ENCODE results near the gene RGS19. TPM values are rescaled to one million over a fixed set of nuclear protein-coding genes. Genes with fewer than 3 reads are reported as not detected.

Gene RGS19
- total RNA-seq, 1 experiment from 2014 or later = 12.8 TPM

- H3K4me2 ChIP-seq (ENCODE audit: insufficient read depth, insufficient read length, low read length) = no peak overlapping the region
- no CpG with 5 or more reads among the region's 8 CpGs for WGBS (ENCODE audit: extremely low coverage, insufficient read length, low lambda C conversion rate)
- peaks cover 20% of the 10 kb centered on the region for H3K27me3 Mint-ChIP-seq (ENCODE audit: low read depth)
Measured at GRCh38 chr20:64077094-64077493, 2.2 kb downstream of the RGS19 start.

More at GRCh38 chr20:64077094-64077493, 2.2 kb downstream of the RGS19 start:
- H3K36me3 Mint-ChIP-seq (ENCODE audit: insufficient read depth in 1 of 3, low read depth in 3 of 3) = no peaks in the 10 kb centered on the region; a peak in 2 of 7 replicates
- no peak overlapping the region for H3K27ac Mint-ChIP-seq
- Histone ChIP-seq H3K27me3 (ENCODE audit: insufficient read depth, low read length) (no peaks in the 10 kb centered on the region), H2BK120ac (ENCODE audit: low read depth, low read length, poor library complexity, severe bottlenecking) (no peak overlapping the region), H3K9me3 (ENCODE audit: control insufficient read depth, low read depth, low read length) (no peaks in the 10 kb centered on the region), H2AFZ (ENCODE audit: low read length) (no peak overlapping the region), H2BK5ac (ENCODE audit: insufficient read length, low read length) (no peak overlapping the region), H2BK12ac (ENCODE audit: insufficient read length, low read depth, low read length) (no peak overlapping the region), H3K14ac (ENCODE audit: insufficient read depth, low read length) (no peak overlapping the region), H4K91ac (ENCODE audit: insufficient read length, low read depth, low read length) (no peak overlapping the region), H3K4me1 (ENCODE audit: insufficient read depth, low read length) (no peaks in the 10 kb centered on the region; the same call in 1 of the 2 replicates), H4K20me1 (ENCODE audit: control insufficient read depth, insufficient read depth, insufficient read length) (no peaks in the 10 kb centered on the region), H2AK5ac (ENCODE audit: insufficient read length, low read length) (no peak overlapping the region), H3K56ac (ENCODE audit: insufficient read length, low read depth, low read length) (no peak overlapping the region), H3K18ac (ENCODE audit: insufficient read length, low read depth, low read length) (no peak overlapping the region), H3K79me1 (ENCODE audit: insufficient read depth, low read depth, low read length, poor library complexity, severe bottlenecking) (no peaks in the 10 kb centered on the region), H3K9ac (ENCODE audit: extremely low read depth, insufficient read length, low read length) (no peak overlapping the region), H2BK20ac (ENCODE audit: low read depth, low read length, poor library complexity, severe bottlenecking) (no peak overlapping the region), H3K23ac (ENCODE audit: insufficient read length, low read depth, low read length) (no peak overlapping the region), H3K27ac (ENCODE audit: insufficient read length, low read depth, low read length) (no peak overlapping the region), H4K5ac (ENCODE audit: insufficient read length, low read depth, low read length) (no peak overlapping the region), H4K8ac (replicated peaks; ENCODE audit: insufficient read length, low read depth, low read length) (no peak overlapping the region), H3T11ph (ENCODE audit: low read length) (no peak overlapping the region), H2BK15ac (ENCODE audit: low read depth, low read length) (no peak overlapping the region), H3K4ac (ENCODE audit: low read depth, low read length) (no peak overlapping the region), H3K23me2 (ENCODE audit: insufficient read length, low read depth, low read length, poor library complexity, severe bottlenecking) (peaks cover 6% of the 10 kb centered on the region), H3K79me2 (ENCODE audit: insufficient read depth, low read length) (no peaks in the 10 kb centered on the region)
- TF ChIP-seq, protein P1, sequence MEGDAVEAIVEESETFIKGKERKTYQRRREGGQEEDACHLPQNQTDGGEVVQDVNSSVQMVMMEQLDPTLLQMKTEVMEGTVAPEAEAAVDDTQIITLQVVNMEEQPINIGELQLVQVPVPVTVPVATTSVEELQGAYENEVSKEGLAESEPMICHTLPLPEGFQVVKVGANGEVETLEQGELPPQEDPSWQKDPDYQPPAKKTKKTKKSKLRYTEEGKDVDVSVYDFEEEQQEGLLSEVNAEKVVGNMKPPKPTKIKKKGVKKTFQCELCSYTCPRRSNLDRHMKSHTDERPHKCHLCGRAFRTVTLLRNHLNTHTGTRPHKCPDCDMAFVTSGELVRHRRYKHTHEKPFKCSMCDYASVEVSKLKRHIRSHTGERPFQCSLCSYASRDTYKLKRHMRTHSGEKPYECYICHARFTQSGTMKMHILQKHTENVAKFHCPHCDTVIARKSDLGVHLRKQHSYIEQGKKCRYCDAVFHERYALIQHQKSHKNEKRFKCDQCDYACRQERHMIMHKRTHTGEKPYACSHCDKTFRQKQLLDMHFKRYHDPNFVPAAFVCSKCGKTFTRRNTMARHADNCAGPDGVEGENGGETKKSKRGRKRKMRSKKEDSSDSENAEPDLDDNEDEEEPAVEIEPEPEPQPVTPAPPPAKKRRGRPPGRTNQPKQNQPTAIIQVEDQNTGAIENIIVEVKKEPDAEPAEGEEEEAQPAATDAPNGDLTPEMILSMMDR (conservative IDR thresholded peaks at IDR 0.05) = no peak
- H3K9me3 Mint-ChIP-seq = no peaks in the 10 kb centered on the region
- H3K4me3 Mint-ChIP-seq = no peak overlapping the region
- peaks cover 20 to 25% of the 10 kb centered on the region in 2 experiments for H3K4me1 Mint-ChIP-seq
- no peak for DNase-seq

All from H9 (cell line).